NCI-H82 treated with DMSO at 0.1 percent for 48 hours (cell line): ENCODE results near the gene SPATA13.

Experiments
- DNase-seq: peaks from one replicate; lab custom pipeline; 2025; ENCODE audit not compliant: unreplicated experiment; lab: John Stamatoyannopoulos, UW

The SPATA13 gene

DNA sequence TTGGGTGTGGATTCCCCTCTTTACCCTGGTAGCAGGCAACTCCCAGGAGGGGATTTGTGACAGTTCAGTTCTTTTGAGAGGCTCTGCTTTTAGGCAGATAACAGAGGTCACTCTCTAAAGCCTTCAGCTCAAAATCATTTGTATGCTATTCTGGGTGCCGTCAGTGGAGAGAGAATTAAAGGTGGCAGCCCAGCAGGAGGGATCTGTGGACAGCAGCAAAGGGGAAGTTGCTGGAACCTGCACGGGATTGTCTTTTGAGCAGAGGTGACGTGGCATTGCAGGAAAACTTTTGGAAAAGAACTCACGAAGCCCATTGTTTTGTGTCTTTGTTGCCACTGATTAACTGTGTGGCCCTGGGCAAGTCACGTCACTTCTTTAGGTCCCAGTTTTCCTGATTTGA lies 86.5 kb downstream of the SPATA13 start:
- no peak for DNase-seq

- DNase-seq: no peak
Observed at GRCh38 chr13:24249624-24250023, 89.1 kb downstream of the SPATA13 start.

DNA sequence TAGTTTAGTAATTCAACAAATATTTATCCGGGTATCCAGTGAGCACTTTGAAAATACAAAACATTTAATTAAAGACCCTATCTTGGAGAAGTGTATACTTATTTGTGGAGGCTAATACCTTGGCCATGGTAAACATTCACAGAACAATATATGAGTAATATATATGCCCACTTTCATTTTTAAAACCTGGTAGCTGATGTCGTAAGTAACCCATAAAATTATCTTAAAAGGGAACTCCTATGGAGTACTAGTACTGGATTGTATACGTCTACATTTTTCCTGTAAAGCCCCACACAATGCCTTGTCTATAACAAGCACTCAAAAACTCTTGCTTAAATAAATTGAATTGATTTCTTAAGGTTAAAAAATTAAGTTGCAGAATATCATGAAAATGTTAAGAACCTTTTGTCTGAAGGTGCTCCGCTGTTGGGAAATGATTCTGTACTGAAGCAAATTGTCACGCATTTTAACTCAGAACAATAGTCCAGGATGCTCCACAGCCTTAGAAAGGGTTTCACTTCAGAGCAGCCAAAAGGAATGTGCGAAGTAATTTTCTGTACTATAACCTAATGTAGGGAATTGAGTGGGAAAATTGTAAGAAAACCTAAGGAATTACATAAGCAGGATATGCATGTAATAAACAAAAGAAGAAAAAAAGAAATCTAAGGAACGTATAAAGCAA lies 90.0 kb downstream of the SPATA13 start:
- DNase-seq: no peak

GRCh38 chr13:24251525-24251924 lies 91.0 kb downstream of the SPATA13 start:
- DNase-seq: no peak

- DNase-seq: no peak
Observed at GRCh38 chr13:24252136-24252535, 91.6 kb downstream of the SPATA13 start.

DNA sequence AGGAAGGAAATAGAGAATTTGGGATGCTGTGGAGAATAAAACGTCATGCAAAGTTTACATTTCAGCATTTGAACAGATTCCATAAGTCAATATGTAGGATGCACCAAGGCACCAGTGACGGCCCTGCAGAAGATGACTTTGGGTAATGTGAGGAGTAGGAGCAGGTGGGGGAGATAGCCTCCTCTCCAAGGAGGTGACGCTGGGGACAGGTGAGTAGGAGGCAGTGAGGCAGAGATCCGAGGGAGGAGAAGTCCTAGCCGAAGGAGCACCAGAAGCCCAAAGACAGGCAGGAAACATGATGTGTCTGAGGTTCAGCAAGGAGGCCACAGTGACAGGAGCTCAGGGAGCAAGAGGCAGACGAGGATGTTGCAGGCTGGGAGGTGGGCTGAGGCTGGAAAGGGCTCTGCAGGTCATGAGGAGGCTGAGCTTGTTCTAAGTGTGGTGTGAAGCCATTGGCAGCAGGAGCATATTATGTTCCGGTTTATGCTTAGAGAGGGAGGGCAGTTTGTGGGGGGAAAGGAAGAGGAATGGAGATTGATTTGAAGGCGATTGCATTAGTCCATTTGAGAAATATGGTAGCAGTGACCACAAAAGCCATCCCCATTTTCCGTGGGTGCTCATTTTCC lies 93.1 kb downstream of the SPATA13 start:
- no peak for DNase-seq

- no peak for DNase-seq
Observed at GRCh38 chr13:24254146-24254841, 93.8 kb downstream of the SPATA13 start.

- no peak for DNase-seq
Observed at GRCh38 chr13:24257497-24257896, 97.0 kb downstream of the SPATA13 start.

GRCh38 chr13:24261566-24261965 lies 101.0 kb downstream of the SPATA13 start:
- DNase-seq: no peak

DNA sequence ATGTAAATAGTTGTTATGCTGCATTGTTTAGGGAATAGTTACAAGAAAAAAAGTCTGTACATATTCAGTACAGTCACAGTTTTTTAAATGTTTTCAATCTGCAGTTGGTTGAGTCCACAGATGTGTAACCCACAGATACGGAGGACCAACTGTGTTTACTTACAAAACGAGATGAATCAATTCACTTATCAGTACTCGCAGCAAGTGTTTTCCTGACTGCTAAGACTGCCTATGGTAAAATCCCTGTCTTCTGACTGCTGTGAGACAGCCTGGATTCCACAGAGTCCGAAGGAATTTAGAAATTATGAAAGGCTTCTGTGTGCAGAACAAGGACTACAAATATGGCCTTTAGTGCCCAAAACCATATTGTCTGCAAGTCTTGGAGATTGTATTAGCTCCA lies 103.1 kb downstream of the SPATA13 start:
- no peak for DNase-seq

DNA sequence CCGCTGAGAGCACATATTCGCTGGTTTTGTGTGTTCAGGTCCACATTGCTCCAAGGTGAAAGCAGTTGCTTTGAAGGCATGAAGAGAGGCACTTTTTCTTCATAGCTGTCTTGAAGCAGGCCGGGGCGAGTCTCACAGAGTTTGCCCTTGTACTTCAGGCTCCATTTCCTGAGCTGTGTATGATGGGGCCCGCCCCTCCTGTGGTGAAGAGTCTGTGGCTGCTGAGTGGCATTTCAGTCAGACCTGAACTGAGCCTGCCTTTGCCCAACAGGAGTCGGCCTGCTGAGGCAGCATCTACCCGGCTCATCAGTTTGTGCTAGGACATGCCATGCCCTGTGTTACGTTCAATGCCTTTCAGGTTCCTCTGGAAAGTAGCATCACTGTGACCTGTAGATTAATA lies 104.5 kb downstream of the SPATA13 start:
- DNase-seq: no peak

DNA sequence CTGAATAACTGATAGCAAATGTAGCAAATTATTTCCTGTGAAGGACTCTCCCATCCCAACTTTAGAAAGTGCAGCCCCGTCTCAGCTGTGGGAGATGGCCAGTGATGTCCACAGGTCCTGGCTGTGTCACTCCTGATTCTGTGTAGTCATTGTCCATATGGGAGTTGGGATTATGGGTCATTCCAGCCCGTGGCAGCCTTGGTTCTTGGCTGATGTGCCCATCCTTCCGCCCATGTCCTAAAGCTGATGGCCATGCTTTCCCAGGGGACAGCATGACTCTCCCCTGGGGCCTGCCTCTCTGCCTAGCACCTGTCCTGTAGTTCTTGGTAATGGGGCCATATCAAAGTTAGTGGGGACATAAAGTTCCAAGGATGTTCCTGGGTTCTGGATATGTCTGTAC lies 104.9 kb downstream of the SPATA13 start:
- no peak for DNase-seq

GRCh38 chr13:24267274-24267673 lies 106.8 kb downstream of the SPATA13 start:
- DNase-seq: no peak

GRCh38 chr13:24267801-24268200 lies 107.3 kb downstream of the SPATA13 start:
- no peak for DNase-seq

GRCh38 chr13:24269821-24270220 lies 109.3 kb downstream of the SPATA13 start:
- no peak for DNase-seq

- DNase-seq: no peak
Observed at GRCh38 chr13:24270639-24271141, 110.2 kb downstream of the SPATA13 start.

- DNase-seq: no peak
Observed at GRCh38 chr13:24271231-24271600, 110.7 kb downstream of the SPATA13 start.

GRCh38 chr13:24271601-24272451 lies 111.3 kb downstream of the SPATA13 start:
- no peak for DNase-seq

- DNase-seq: no peak
Observed at GRCh38 chr13:24272452-24273161, 112.1 kb downstream of the SPATA13 start.

GRCh38 chr13:24273926-24274325 lies 113.4 kb downstream of the SPATA13 start:
- DNase-seq: no peak
